MG63 (cell line): Measurements from ENCODE around the gene PLCG1. TPM values are rescaled to one million over a fixed set of nuclear protein-coding genes. Genes with fewer than 3 reads are reported as not detected.

Experiments used
- DNase-seq: peaks from one replicate; pipeline ENCODE4 v3.0.0-alpha.2; 2020
- H3K27me3 ChIP-seq: fragments of 250-450 bp; sonication (Bioruptor Pico); 2 replicates; pipeline ENCODE4 v1.5.1; 2020; ENCODE audit warnings: mild to moderate bottlenecking, moderate library complexity
- H3K36me3 ChIP-seq: fragments of 250-450 bp; sonication (Bioruptor Pico); 2 replicates; pipeline ENCODE4 v1.5.1; 2020; ENCODE audit warnings: mild to moderate bottlenecking, moderate library complexity
- H3K4me3 ChIP-seq: fragments of 250-450 bp; sonication (Bioruptor Pico); 2 replicates; pipeline ENCODE4 v1.5.1; 2020; ENCODE audit warnings: mild to moderate bottlenecking, moderate library complexity
- H3K9me3 ChIP-seq: fragments of 250-450 bp; sonication (Bioruptor Pico); 2 replicates; pipeline ENCODE4 v1.5.1; 2020; ENCODE audit warnings: mild to moderate bottlenecking, moderate library complexity
- total RNA-seq: library from RNA; depleted of rRNA; stranded (reverse); fragments of >200 nt; shearing (Covaris generic); gene quantifications from 2 replicates; pipeline ENCODE4 v1.2.3, GENCODE V29; 2014; ENCODE audit warnings: low replicate concordance

The PLCG1 gene
- total RNA-seq, 1 experiment from 2014 or later = 99.5 TPM

GRCh38 chr20:41178495-41178894, 41.2 kb downstream of the PLCG1 start:
- H3K4me3 ChIP-seq = no peak overlapping the region
- H3K9me3 ChIP-seq = no peaks in the 10 kb centered on the region
- H3K36me3 ChIP-seq = peaks cover 75% of the 10 kb centered on the region
- no peaks in the 10 kb centered on the region for H3K27me3 ChIP-seq
- DNase-seq = no peak

- Histone ChIP-seq H3K36me3 (peaks cover 70% of the 10 kb centered on the region), H3K27me3 (no peaks in the 10 kb centered on the region), H3K9me3 (no peaks in the 10 kb centered on the region), H3K4me3 (no peak overlapping the region)
- no peak for DNase-seq
These were observed 41.6 kb downstream of the PLCG1 start for GRCh38 chr20:41178904-41179432.

- peaks cover 60% of the 10 kb centered on the region for H3K36me3 ChIP-seq
- H3K27me3 ChIP-seq = no peaks in the 10 kb centered on the region
- H3K9me3 ChIP-seq = no peaks in the 10 kb centered on the region
- no peak overlapping the region for H3K4me3 ChIP-seq
- no peak for DNase-seq
These were observed 42.6 kb downstream of the PLCG1 start for GRCh38 chr20:41179961-41180360.

GRCh38 chr20:41180599-41181333, 43.4 kb downstream of the PLCG1 start:
- Histone ChIP-seq H3K4me3 (no peak overlapping the region), H3K9me3 (no peaks in the 10 kb centered on the region), H3K27me3 (no peaks in the 10 kb centered on the region), H3K36me3 (peaks cover 52% of the 10 kb centered on the region)
- no peak for DNase-seq

- Histone ChIP-seq H3K27me3 (no peaks in the 10 kb centered on the region), H3K36me3 (peaks cover 44% of the 10 kb centered on the region), H3K4me3 (no peak overlapping the region), H3K9me3 (no peaks in the 10 kb centered on the region)
- no peak for DNase-seq
These were observed 44.2 kb downstream of the PLCG1 start for GRCh38 chr20:41181567-41181966.

- Histone ChIP-seq H3K4me3 (no peak overlapping the region), H3K27me3 (no peaks in the 10 kb centered on the region), H3K9me3 (peaks cover 2% of the 10 kb centered on the region; the same call in 1 of the 2 replicates), H3K36me3 (peaks cover 37% of the 10 kb centered on the region)
- DNase-seq = no peak
These were observed 45.2 kb downstream of the PLCG1 start for GRCh38 chr20:41182296-41183212.

GRCh38 chr20:41183391-41183790, 46.0 kb downstream of the PLCG1 start:
- Histone ChIP-seq H3K4me3 (no peak overlapping the region), H3K9me3 (peaks cover 5% of the 10 kb centered on the region), H3K27me3 (no peaks in the 10 kb centered on the region), H3K36me3 (peaks cover 34% of the 10 kb centered on the region)
- no peak for DNase-seq

- H3K9me3 ChIP-seq = peaks cover 9% of the 10 kb centered on the region
- H3K27me3 ChIP-seq = no peaks in the 10 kb centered on the region
- DNase-seq = no peak
- no peak overlapping the region for H3K4me3 ChIP-seq
- H3K36me3 ChIP-seq = peaks cover 32% of the 10 kb centered on the region
These were observed 46.5 kb downstream of the PLCG1 start for GRCh38 chr20:41183831-41184230.

GRCh38 chr20:41185013-41185757, 47.8 kb downstream of the PLCG1 start:
- Histone ChIP-seq H3K36me3 (peaks cover 23% of the 10 kb centered on the region), H3K4me3 (no peak overlapping the region), H3K9me3 (peaks cover 13% of the 10 kb centered on the region), H3K27me3 (no peaks in the 10 kb centered on the region)
- no peak for DNase-seq

GRCh38 chr20:41187668-41188067, 50.3 kb downstream of the PLCG1 start:
- peaks cover 36% of the 10 kb centered on the region for H3K36me3 ChIP-seq
- H3K9me3 ChIP-seq = peaks cover 28% of the 10 kb centered on the region
- no peaks in the 10 kb centered on the region for H3K27me3 ChIP-seq
- DNase-seq = no peak
- no peak overlapping the region for H3K4me3 ChIP-seq

GRCh38 chr20:41191562-41192500, 54.5 kb downstream of the PLCG1 start:
- Histone ChIP-seq H3K27me3 (no peaks in the 10 kb centered on the region), H3K36me3 (peaks cover 65% of the 10 kb centered on the region), H3K9me3 (peaks cover 49% of the 10 kb centered on the region), H3K4me3 (no peak overlapping the region)
- no peak for DNase-seq

GRCh38 chr20:41192575-41192974, 55.2 kb downstream of the PLCG1 start:
- Histone ChIP-seq H3K36me3 (peaks cover 65% of the 10 kb centered on the region), H3K4me3 (no peak overlapping the region), H3K9me3 (peaks cover 51% of the 10 kb centered on the region), H3K27me3 (no peaks in the 10 kb centered on the region)
- DNase-seq = no peak

- H3K36me3 ChIP-seq = peaks cover 75% of the 10 kb centered on the region
- H3K4me3 ChIP-seq = no peak overlapping the region
- H3K27me3 ChIP-seq = no peaks in the 10 kb centered on the region
- peaks cover 54% of the 10 kb centered on the region for H3K9me3 ChIP-seq
- no peak for DNase-seq
These were observed 59.4 kb downstream of the PLCG1 start for GRCh38 chr20:41196653-41197225.

GRCh38 chr20:41198443-41198842, 61.1 kb downstream of the PLCG1 start:
- DNase-seq = no peak
- no peak overlapping the region for H3K4me3 ChIP-seq
- H3K9me3 ChIP-seq = peaks cover 47% of the 10 kb centered on the region
- no peaks in the 10 kb centered on the region for H3K27me3 ChIP-seq
- H3K36me3 ChIP-seq = peaks cover 71% of the 10 kb centered on the region

- Histone ChIP-seq H3K27me3 (no peaks in the 10 kb centered on the region), H3K4me3 (no peak overlapping the region), H3K36me3 (peaks cover 70% of the 10 kb centered on the region), H3K9me3 (peaks cover 44% of the 10 kb centered on the region)
- no peak for DNase-seq
These were observed 63.3 kb downstream of the PLCG1 start for GRCh38 chr20:41200446-41201202.
